ENCODE measurements around the gene TBCCD1. TPM values are rescaled to one million over a fixed set of nuclear protein-coding genes. Genes with fewer than 3 reads are reported as not detected.
A peak's percentile ranks its signal among the peaks of the same experiment; 100 is the strongest.

Gene TBCCD1
- total and polyA plus RNA-seq, 3 experiments from 2014 or later = 17.6 to 26.0 (median 18.3) TPM

- POLR2A ChIA-PET = no interaction called here
- Histone ChIP-seq H3K27ac (ENCODE audit: low read depth, low read length) (no peak overlapping the region), H3K36me3 (ENCODE audit: insufficient read depth, low read length) (no peaks in the 10 kb centered on the region), H3K4me1 (ENCODE audit: insufficient read depth, low read length) (peaks cover 8% of the 10 kb centered on the region), H3K27me3 (ENCODE audit: insufficient read depth, low read length, poor library complexity, severe bottlenecking) (peaks cover 8% of the 10 kb centered on the region), H3K4me3 (ENCODE audit: low read length) (no peak overlapping the region), H3K9me3 (ENCODE audit: low read length) (no peaks in the 10 kb centered on the region)
- no peaks in the 10 kb centered on the region for H3K36me3 Mint-ChIP-seq
- H3K27me3 Mint-ChIP-seq = peaks cover 14 to 20% of the 10 kb centered on the region in 2 donors
- peak overlapping the region in 1 of 8 donors; percentile 5 for H3K27ac Mint-ChIP-seq
- H3K4me1 Mint-ChIP-seq = peaks cover 11 to 19% (median 18%) of the 10 kb centered on the region in 3 donors
- CTCF ChIA-PET = interaction anchor here (1.7 to 9.2 kb wide), 2 partner anchors 9 to 210 kb away, joined by 7 to 217 read pairs; no protein-coding TSS in a partner anchor
- no peak overlapping the region for H3K4me3 Mint-ChIP-seq
- no peaks in the 10 kb centered on the region for H3K9me3 Mint-ChIP-seq
- DNase-seq = no peak
These were observed 44.9 kb upstream of the TBCCD1 start for GRCh38 chr3:186612065-186612464.

GRCh38 chr3:186609247-186609868, 42.2 kb upstream of the TBCCD1 start:
- no peak overlapping the region for H3K27ac ChIP-seq (ENCODE audit: low read depth, low read length)
- no peaks in the 10 kb centered on the region for H3K36me3 ChIP-seq (ENCODE audit: insufficient read depth, low read length)
- Mint-ChIP-seq H3K27me3 (peaks cover 10 to 21% of the 10 kb centered on the region in 2 donors), H3K27ac (no peak overlapping the region), H3K4me1 (peaks cover 2 to 6% (median 2%) of the 10 kb centered on the region in 3 donors), H3K36me3 (no peaks in the 10 kb centered on the region), H3K9me3 (no peaks in the 10 kb centered on the region), H3K4me3 (no peak overlapping the region)
- POLR2A ChIA-PET = interaction anchor here (0.5 kb wide), 1 partner anchor 67 kb away, joined by 3 read pairs; no protein-coding TSS in a partner anchor
- no peak overlapping the region for H3K4me3 ChIP-seq (ENCODE audit: low read length)
- CTCF ChIA-PET = interaction anchor here (1.3 to 2.6 kb wide), 2 partner anchors 7 to 212 kb away, joined by 5 to 21 read pairs; no protein-coding TSS in a partner anchor
- no peaks in the 10 kb centered on the region for H3K9me3 ChIP-seq (ENCODE audit: low read length)
- H3K4me1 ChIP-seq (ENCODE audit: insufficient read depth, low read length) = peaks cover under 1% of the 10 kb centered on the region
- H3K27me3 ChIP-seq (ENCODE audit: insufficient read depth, low read length, poor library complexity, severe bottlenecking) = peaks cover 5% of the 10 kb centered on the region
- no peak for DNase-seq

GRCh38 chr3:186608624-186609215, 41.6 kb upstream of the TBCCD1 start:
- Mint-ChIP-seq H3K27ac (no peak overlapping the region), H3K4me3 (no peak overlapping the region), H3K9me3 (no peaks in the 10 kb centered on the region), H3K27me3 (peaks cover 10 to 18% of the 10 kb centered on the region in 2 donors), H3K36me3 (no peaks in the 10 kb centered on the region), H3K4me1 (no peaks in the 10 kb centered on the region)
- H3K4me3 ChIP-seq (ENCODE audit: low read length) = no peak overlapping the region
- CTCF ChIA-PET = interaction anchor here (1.3 to 2.6 kb wide), 2 partner anchors 8 to 212 kb away, joined by 5 to 21 read pairs; no protein-coding TSS in a partner anchor
- POLR2A ChIA-PET = no interaction called here
- H3K9me3 ChIP-seq (ENCODE audit: low read length) = no peaks in the 10 kb centered on the region
- H3K36me3 ChIP-seq (ENCODE audit: insufficient read depth, low read length) = no peaks in the 10 kb centered on the region
- H3K4me1 ChIP-seq (ENCODE audit: insufficient read depth, low read length) = no peaks in the 10 kb centered on the region
- H3K27ac ChIP-seq (ENCODE audit: low read depth, low read length) = no peak overlapping the region
- peaks cover 5% of the 10 kb centered on the region for H3K27me3 ChIP-seq (ENCODE audit: insufficient read depth, low read length, poor library complexity, severe bottlenecking)
- no peak for DNase-seq

GRCh38 chr3:186605561-186606545, 38.7 kb upstream of the TBCCD1 start:
- no peak overlapping the region for H3K4me3 Mint-ChIP-seq
- POLR2A ChIA-PET = no interaction called here
- no peaks in the 10 kb centered on the region for H3K9me3 Mint-ChIP-seq

GRCh38 chr3:186605078-186605477, 37.9 kb upstream of the TBCCD1 start:
- H3K36me3 ChIP-seq (ENCODE audit: insufficient read depth, low read length) = no peaks in the 10 kb centered on the region
- H3K4me1 ChIP-seq (ENCODE audit: insufficient read depth, low read length) = no peaks in the 10 kb centered on the region
- ChIA-PET POLR2A (no interaction called here), CTCF (no interaction called here)
- Mint-ChIP-seq H3K9me3 (no peaks in the 10 kb centered on the region), H3K36me3 (no peaks in the 10 kb centered on the region), H3K27ac (no peak overlapping the region), H3K4me3 (no peak overlapping the region), H3K4me1 (no peaks in the 10 kb centered on the region), H3K27me3 (peaks cover 0 to 5% of the 10 kb centered on the region in 2 donors)
- no peak overlapping the region for H3K4me3 ChIP-seq (ENCODE audit: low read length)
- H3K9me3 ChIP-seq (ENCODE audit: low read length) = no peaks in the 10 kb centered on the region
- no peak for DNase-seq
- H3K27ac ChIP-seq (ENCODE audit: low read depth, low read length) = no peak overlapping the region
- no peaks in the 10 kb centered on the region for H3K27me3 ChIP-seq (ENCODE audit: insufficient read depth, low read length, poor library complexity, severe bottlenecking)

More at GRCh38 chr3:186605561-186606545, 38.7 kb upstream of the TBCCD1 start:
- CTCF ChIA-PET = no interaction called here
- H3K36me3 Mint-ChIP-seq = no peaks in the 10 kb centered on the region
- Histone ChIP-seq H3K4me1 (ENCODE audit: insufficient read depth, low read length) (no peaks in the 10 kb centered on the region), H3K9me3 (ENCODE audit: low read length) (no peaks in the 10 kb centered on the region), H3K27me3 (ENCODE audit: insufficient read depth, low read length, poor library complexity, severe bottlenecking) (no peaks in the 10 kb centered on the region), H3K36me3 (ENCODE audit: insufficient read depth, low read length) (no peaks in the 10 kb centered on the region), H3K27ac (ENCODE audit: low read depth, low read length) (no peak overlapping the region), H3K4me3 (ENCODE audit: low read length) (no peak overlapping the region)
- no peaks in the 10 kb centered on the region for H3K4me1 Mint-ChIP-seq
- no peak overlapping the region for H3K27ac Mint-ChIP-seq
- peaks cover 0 to 5% of the 10 kb centered on the region in 2 donors for H3K27me3 Mint-ChIP-seq
- no peak for DNase-seq

- no peak overlapping the region for H3K4me3 ChIP-seq (ENCODE audit: low read length)
- H3K9me3 ChIP-seq (ENCODE audit: low read length) = no peaks in the 10 kb centered on the region
- Mint-ChIP-seq H3K4me1 (no peaks in the 10 kb centered on the region), H3K9me3 (no peaks in the 10 kb centered on the region), H3K36me3 (no peaks in the 10 kb centered on the region), H3K27me3 (peaks cover 4 to 9% of the 10 kb centered on the region in 2 donors), H3K4me3 (no peak overlapping the region), H3K27ac (no peak overlapping the region)
- H3K36me3 ChIP-seq (ENCODE audit: insufficient read depth, low read length) = no peaks in the 10 kb centered on the region
- DNase-seq = no peak
- ChIA-PET CTCF (interaction anchor here (1.7 to 2.8 kb wide), 3 partner anchors 10 to 14 kb away, joined by 7 to 9 read pairs (median 8); partner anchors contain the start of gene AHSG), POLR2A (no interaction called here)
- no peak overlapping the region for H3K27ac ChIP-seq (ENCODE audit: low read depth, low read length)
- H3K4me1 ChIP-seq (ENCODE audit: insufficient read depth, low read length) = no peaks in the 10 kb centered on the region
- no peaks in the 10 kb centered on the region for H3K27me3 ChIP-seq (ENCODE audit: insufficient read depth, low read length, poor library complexity, severe bottlenecking)
These were observed 36.0 kb upstream of the TBCCD1 start for GRCh38 chr3:186603159-186603558.

- H3K4me1 ChIP-seq (ENCODE audit: insufficient read depth, low read length) = no peaks in the 10 kb centered on the region
- H3K27ac ChIP-seq (ENCODE audit: low read depth, low read length) = no peak overlapping the region
- H3K27ac Mint-ChIP-seq = peak overlapping the region in 1 of 8 donors; percentile 22
- ChIA-PET POLR2A (no interaction called here), CTCF (interaction anchor here (1.3 kb wide), 1 partner anchor 16 kb away, joined by 5 read pairs; no protein-coding TSS in a partner anchor)
- no peak overlapping the region for H3K4me3 Mint-ChIP-seq
- DNase-seq = no peak
- no peaks in the 10 kb centered on the region for H3K36me3 Mint-ChIP-seq
- peaks cover 4 to 10% of the 10 kb centered on the region in 2 donors for H3K27me3 Mint-ChIP-seq
- no peaks in the 10 kb centered on the region for H3K9me3 Mint-ChIP-seq
- H3K9me3 ChIP-seq (ENCODE audit: low read length) = no peaks in the 10 kb centered on the region
- no peak overlapping the region for H3K4me3 ChIP-seq (ENCODE audit: low read length)
- H3K27me3 ChIP-seq (ENCODE audit: insufficient read depth, low read length, poor library complexity, severe bottlenecking) = no peaks in the 10 kb centered on the region
- H3K36me3 ChIP-seq (ENCODE audit: insufficient read depth, low read length) = no peaks in the 10 kb centered on the region
- H3K4me1 Mint-ChIP-seq = no peaks in the 10 kb centered on the region
These were observed 33.8 kb upstream of the TBCCD1 start for GRCh38 chr3:186600896-186601295.
